ENCODE measurements around the gene CAND1.

GRCh38 chr12:67239061-67239460, 30.1 kb upstream of the CAND1 start:
- TF ChIP-seq CTCF (IDR thresholded peaks at IDR 0.05 in 8 of 11, conservative IDR thresholded peaks at IDR 0.05 in 3 of 11) (no peak), POLR2A (IDR thresholded peaks at IDR 0.05) (no peak)

Data from spleen (tissue), 7 donors.